H1 (cell line): Measurements from ENCODE around the gene RABL3. TPM values are rescaled to one million over a fixed set of nuclear protein-coding genes. Genes with fewer than 3 reads are reported as not detected.

Experiments used
- CTCF ChIA-PET: fragments of 300-600 bp; sonication (Branson Sonifier 250); formaldehyde crosslinking; loops from one replicate; lab custom pipeline; 2021; ENCODE audit not compliant: partially characterized antibody; lab: Charles Lee
- POLR2A ChIA-PET: fragments of 300-600 bp; sonication (Branson Sonifier 250); formaldehyde crosslinking; loops from one replicate; lab custom pipeline; 2021; ENCODE audit warnings: inconsistent platforms; ENCODE audit not compliant: partially characterized antibody; lab: Charles Lee
- DNase-seq, 2 experiments: peaks; one replicate each; pipeline versions ENCODE4 v3.0.0 to v3.0.0-alpha.2; 2010 to 2022; ENCODE audit warnings: low spot score in 2 of 2, low read depth in 1 of 2, mixed read lengths in 1 of 2
- FAIRE-seq: peaks from 2 replicates; lab custom pipeline; 2011; peaks lifted over from hg19 to GRCh38; lab: Jason Lieb, UNC
- H2AFZ ChIP-seq: 2 replicates; pipeline ENCODE4 v1.8.1; 2012; ENCODE audit warnings: low read length, inconsistent platforms
- H2AK5ac ChIP-seq: 2 replicates; pipeline ENCODE4 v1.6.1; 2013; ENCODE audit warnings: low read depth, low read length
- H2BK120ac ChIP-seq: replicated peaks from 2 replicates; pipeline ENCODE3; 2013; ENCODE audit warnings: low read depth, low read length, inconsistent platforms
- H2BK12ac ChIP-seq: 2 replicates; pipeline ENCODE4 v1.6.1; 2013; ENCODE audit warnings: low read depth, low read length
- H2BK15ac ChIP-seq: 2 replicates; pipeline ENCODE4 v1.6.1; 2013; ENCODE audit warnings: low read length
- H2BK20ac ChIP-seq: 2 replicates; pipeline ENCODE4 v1.6.1; 2013; ENCODE audit warnings: low read length
- H2BK5ac ChIP-seq: 2 replicates; pipeline ENCODE4 v1.6.1; 2013; ENCODE audit warnings: low read depth, low read length
- H3K14ac ChIP-seq: 2 replicates; pipeline ENCODE4 v1.6.1; 2013; ENCODE audit warnings: inconsistent platforms; ENCODE audit not compliant: insufficient read length
- H3K18ac ChIP-seq: 2 replicates; pipeline ENCODE4 v1.6.1; 2013; ENCODE audit warnings: low read length; ENCODE audit errors: extremely low read depth
- H3K23ac ChIP-seq: 2 replicates; pipeline ENCODE4 v1.6.1; 2013; ENCODE audit warnings: inconsistent platforms; ENCODE audit not compliant: insufficient read length
- H3K23me2 ChIP-seq: 2 replicates; pipeline ENCODE4 v1.6.1; 2013; ENCODE audit warnings: low read depth, low read length
- H3K27ac ChIP-seq: 2 replicates; pipeline ENCODE4 v1.6.1; 2011; ENCODE audit warnings: low read depth, low read length, inconsistent platforms
- H3K27me3 ChIP-seq, 4 experiments: replicated peaks in 1 of 4; 1 replicate in 1 of 4; 2 replicates in 3 of 4; pipeline versions ENCODE4 v1.6.1 to v1.8.1; 2011 to 2013; ENCODE audit warnings: low read length in 3 of 4, mild to moderate bottlenecking in 3 of 4, inconsistent platforms in 2 of 4, mixed read lengths in 2 of 4, moderate library complexity in 1 of 4; ENCODE audit not compliant: control insufficient read depth in 3 of 4, insufficient read depth in 3 of 4; ENCODE audit errors: extremely low read depth in 1 of 4
- H3K36me3 ChIP-seq, 4 experiments: 2 replicates each; pipeline versions ENCODE4 v1.6.1 to v1.8.1; 2011 to 2013; ENCODE audit warnings: mild to moderate bottlenecking in 4 of 4, low read length in 3 of 4, moderate library complexity in 2 of 4, control low read depth in 1 of 4, inconsistent platforms in 1 of 4; ENCODE audit not compliant: insufficient read depth in 4 of 4, control insufficient read depth in 2 of 4
- H3K4ac ChIP-seq: replicated peaks from 2 replicates; pipeline ENCODE3; 2013; ENCODE audit warnings: low read length, low read depth, mixed read lengths, inconsistent platforms; ENCODE audit not compliant: insufficient read length
- H3K4me1 ChIP-seq, 4 experiments: replicated peaks in 1 of 4; 1 replicate in 1 of 4; 2 replicates in 3 of 4; pipeline versions ENCODE4 v1.6.1 to v1.8.1; 2011 to 2013; ENCODE audit warnings: low read length in 3 of 4, inconsistent platforms in 2 of 4, mixed read lengths in 1 of 4; ENCODE audit not compliant: insufficient read depth in 4 of 4, control insufficient read depth in 3 of 4
- H3K4me2 ChIP-seq, 2 experiments: 2 replicates each; pipeline versions ENCODE4 v1.6.1 to v1.8.1; 2011 to 2013; ENCODE audit warnings: low read depth in 2 of 2, low read length in 2 of 2, control low read depth in 1 of 2, inconsistent platforms in 1 of 2, mild to moderate bottlenecking in 1 of 2; ENCODE audit not compliant: insufficient read depth in 1 of 2
- H3K4me3 ChIP-seq, 4 experiments: fragments of 200-600, 300-600 bp in 1 of 4; sonication (generic), shearing (Covaris generic), sonication (Bioruptor Twin) in 1 of 4; 2 replicates each; pipeline versions ENCODE4 v1.5.1 to v1.8.1; 2011 to 2016; ENCODE audit warnings: low read length in 4 of 4, low read depth in 3 of 4, control low read depth in 2 of 4, inconsistent platforms in 2 of 4, mild to moderate bottlenecking in 2 of 4, mixed read lengths in 1 of 4, moderate library complexity in 1 of 4; ENCODE audit not compliant: insufficient read depth in 2 of 4; ENCODE audit errors: extremely low read depth in 1 of 4
- H3K56ac ChIP-seq: replicated peaks from 2 replicates; pipeline ENCODE3; 2013; ENCODE audit warnings: low read depth, mild to moderate bottlenecking, mixed read lengths, low read length, inconsistent platforms; ENCODE audit not compliant: insufficient read length
- H3K79me1 ChIP-seq: 2 replicates; pipeline ENCODE4 v1.6.1; 2013; ENCODE audit warnings: low read depth, low read length, control low read depth
- H3K79me2 ChIP-seq, 2 experiments: 2 replicates each; pipeline versions ENCODE4 v1.6.1 to v1.8.1; 2012 to 2013; ENCODE audit warnings: low read length in 2 of 2, mild to moderate bottlenecking in 2 of 2, inconsistent platforms in 1 of 2; ENCODE audit not compliant: insufficient read depth in 2 of 2, control insufficient read depth in 1 of 2
- H3K9ac ChIP-seq, 4 experiments: replicated peaks in 1 of 4; 1 replicate in 1 of 4; 2 replicates in 3 of 4; pipeline versions ENCODE4 v1.6.1 to v1.8.1; 2011 to 2013; ENCODE audit warnings: low read depth in 3 of 4, low read length in 3 of 4, control low read depth in 2 of 4, mild to moderate bottlenecking in 2 of 4, moderate library complexity in 2 of 4, inconsistent platforms in 1 of 4; ENCODE audit errors: extremely low read depth in 1 of 4
- H3K9me3 ChIP-seq, 2 experiments: 2 replicates each; pipeline versions ENCODE4 v1.6.1 to v1.8.1; 2012 to 2013; ENCODE audit warnings: mild to moderate bottlenecking in 2 of 2, moderate library complexity in 2 of 2, control low read depth in 1 of 2, inconsistent platforms in 1 of 2, low read depth in 1 of 2, low read length in 1 of 2, mixed read lengths in 1 of 2; ENCODE audit not compliant: insufficient read depth in 2 of 2
- H4K20me1 ChIP-seq, 2 experiments: replicated peaks in 1 of 2; 2 replicates each; pipeline versions ENCODE3 to v1.8.1; 2011 to 2013; ENCODE audit warnings: inconsistent platforms in 2 of 2, low read length in 2 of 2, mild to moderate bottlenecking in 1 of 2; ENCODE audit not compliant: insufficient read depth in 2 of 2, control insufficient read depth in 1 of 2
- H4K5ac ChIP-seq: 2 replicates; pipeline ENCODE4 v1.6.1; 2013; ENCODE audit warnings: low read length, low read depth, mixed read lengths, inconsistent platforms; ENCODE audit not compliant: insufficient read length
- H4K8ac ChIP-seq: 2 replicates; pipeline ENCODE4 v1.8.0; 2013; ENCODE audit warnings: mild to moderate bottlenecking, moderate library complexity, low read length, inconsistent platforms; ENCODE audit not compliant: insufficient read depth; ENCODE audit errors: extremely low read depth
- H4K91ac ChIP-seq: replicated peaks from 2 replicates; pipeline ENCODE3; 2013; ENCODE audit warnings: low read length, mixed read lengths, inconsistent platforms; ENCODE audit not compliant: insufficient read length
- ASH2L ChIP-seq: fragments of 200-600, 300-600 bp; sonication (generic); IDR thresholded peaks from one replicate; pipeline ENCODE4 v1.7.1; 2017; ENCODE audit warnings: low read length
- FOSL1 ChIP-seq: IDR thresholded peaks from 2 replicates; pipeline ENCODE4 v1.6.1; 2011; ENCODE audit warnings: mild to moderate bottlenecking, low read depth, low read length, moderate library complexity; ENCODE audit not compliant: insufficient read depth
- RNF2 ChIP-seq: fragments of 200-900, 300-1000 bp; sonication (generic); IDR thresholded peaks from 2 replicates; pipeline ENCODE4 v1.7.1; 2016; ENCODE audit warnings: borderline replicate concordance, low read depth, mild to moderate bottlenecking, antibody characterized with exemption, low read length; ENCODE audit not compliant: poor library complexity, severe bottlenecking; ENCODE audit errors: missing control alignments
- SIN3A ChIP-seq, 2 experiments: IDR thresholded peaks in 1 of 2; conservative IDR thresholded peaks in 1 of 2; 2 replicates each; pipeline ENCODE4 v1.6.1; 2011 to 2012; ENCODE audit warnings: low read length in 2 of 2, improper control_type of control experiment in 1 of 2, low read depth in 1 of 2, mild to moderate bottlenecking in 1 of 2
- SP1 ChIP-seq: IDR thresholded peaks from 2 replicates; pipeline ENCODE4 v1.6.1; 2011; ENCODE audit warnings: low read depth, low read length
- WGBS, 2 experiments: shearing (Covaris generic) in 1 of 2; methylation state at CpG; one replicate each; pipeline versions ENCODE4 v1.1.6 to v1.1.7; 2013 to 2015; ENCODE audit warnings: low lambda C conversion rate in 2 of 2, mixed read lengths in 2 of 2, inconsistent platforms in 1 of 2, low coverage in 1 of 2, missing lambda C conversion rate in 1 of 2; ENCODE audit not compliant: insufficient replicate concordance in 2 of 2, insufficient coverage in 1 of 2, insufficient read length in 1 of 2; ENCODE audit errors: extremely low coverage in 1 of 2, missing lambda C conversion rate in 1 of 2; 5-methylcytosine and 5-hydroxymethylcytosine counted together
- polyA plus RNA-seq, 7 experiments: library from polyadenylated mRNA; depleted of rRNA in 3 of 7; stranded (reverse) in 5 of 7; unstranded in 2 of 7; fragments of >200 nt in 5 of 7; fragments of 200-250 nt in 2 of 7; gene quantifications; 1 replicate in 5 of 7; 2 replicates in 1 of 7; 4 replicates in 1 of 7; pipeline versions ENCODE4 v1.2.1 to v1.2.3, GENCODE V29; 2011 to 2013; ENCODE audit warnings: missing spikeins in 2 of 7, mixed read lengths in 2 of 7
- total RNA-seq: library from RNA; stranded (reverse); fragmentation: NEBNext Ultra II Directional; extraction: Animal tissue kit (Norgen Biotek cat#: 25700); gene quantifications from 2 replicates; pipeline ENCODE4 v1.2.1, GENCODE V29; 2021

RABL3 gene
- total and polyA plus RNA-seq, 2 of the 8 experiments (the other 6 are each of a cell fraction or from before 2014, with no cell fraction given): 4.4 to 19.2 TPM

GRCh38 chr3:120766576-120766975 lies 24.3 kb upstream of the RABL3 start:
- Histone ChIP-seq H4K8ac (no peak overlapping the region), H3K14ac (no peak overlapping the region), H3K79me2 (peaks cover 0 to 94% of the 10 kb centered on the region in 2 experiments; a peak in 2 of 4 replicates), H2BK5ac (no peak overlapping the region), H3K9me3 (no peaks in the 10 kb centered on the region), H4K20me1 (peaks cover 1 to 6% of the 10 kb centered on the region in 2 experiments), H3K18ac (no peak overlapping the region), H3K27me3 (no peaks in the 10 kb centered on the region), H3K23me2 (no peaks in the 10 kb centered on the region), H3K4ac (no peak overlapping the region), H3K56ac (no peak overlapping the region), H2AFZ (no peak overlapping the region), H3K4me3 (no peak overlapping the region), H2BK20ac (no peak overlapping the region), H2BK12ac (no peak overlapping the region), H2BK120ac (no peak overlapping the region), H3K27ac (no peak overlapping the region), H3K79me1 (peaks cover 2% of the 10 kb centered on the region; the same call in 1 of the 2 replicates), H3K4me1 (peaks cover 0 to 7% (median 2%) of the 10 kb centered on the region in 4 experiments; a peak in 4 of 7 replicates), H2BK15ac (no peak overlapping the region), H3K4me2 (no peak overlapping the region), H3K23ac (no peak overlapping the region), H4K5ac (no peak overlapping the region), H3K36me3 (peaks cover 0 to 6% (median 2%) of the 10 kb centered on the region in 4 experiments; a peak in 3 of 8 replicates), H2AK5ac (no peak overlapping the region), H4K91ac (no peak overlapping the region), H3K9ac (no peak overlapping the region)
- POLR2A ChIA-PET: interaction anchor here (1.4 kb wide), 1 partner anchor 23 kb away, joined by 5 read pairs; the partner anchor contains the start of gene GTF2E1
- no peak for DNase-seq
- CTCF ChIA-PET: no interaction called here
- 81% methylated on average over 3 of the region's 3 CpGs; no CpG with 5 or more reads in 1 of the 2 experiments for WGBS, 2 experiments
- FAIRE-seq: no peak
- no peak for TF ChIP-seq SIN3A (conservative IDR thresholded peaks at IDR 0.05 in 1 of 2, IDR thresholded peaks at IDR 0.05 in 1 of 2; ENCODE audit: low read depth in 1 of 2, low read length in 2 of 2)
- no peak for TF ChIP-seq ASH2L
- TF ChIP-seq FOSL1: no peak
- no peak for TF ChIP-seq SP1
- no peak for TF ChIP-seq RNF2
